ENCODE measurements around the gene UGT1A7. TPM values are rescaled to one million over a fixed set of nuclear protein-coding genes. Genes with fewer than 3 reads are reported as not detected.

UGT1A7 gene
- total RNA-seq, 4 donors from 2014 or later = 4.6 TPM; not detected in 3

DNA sequence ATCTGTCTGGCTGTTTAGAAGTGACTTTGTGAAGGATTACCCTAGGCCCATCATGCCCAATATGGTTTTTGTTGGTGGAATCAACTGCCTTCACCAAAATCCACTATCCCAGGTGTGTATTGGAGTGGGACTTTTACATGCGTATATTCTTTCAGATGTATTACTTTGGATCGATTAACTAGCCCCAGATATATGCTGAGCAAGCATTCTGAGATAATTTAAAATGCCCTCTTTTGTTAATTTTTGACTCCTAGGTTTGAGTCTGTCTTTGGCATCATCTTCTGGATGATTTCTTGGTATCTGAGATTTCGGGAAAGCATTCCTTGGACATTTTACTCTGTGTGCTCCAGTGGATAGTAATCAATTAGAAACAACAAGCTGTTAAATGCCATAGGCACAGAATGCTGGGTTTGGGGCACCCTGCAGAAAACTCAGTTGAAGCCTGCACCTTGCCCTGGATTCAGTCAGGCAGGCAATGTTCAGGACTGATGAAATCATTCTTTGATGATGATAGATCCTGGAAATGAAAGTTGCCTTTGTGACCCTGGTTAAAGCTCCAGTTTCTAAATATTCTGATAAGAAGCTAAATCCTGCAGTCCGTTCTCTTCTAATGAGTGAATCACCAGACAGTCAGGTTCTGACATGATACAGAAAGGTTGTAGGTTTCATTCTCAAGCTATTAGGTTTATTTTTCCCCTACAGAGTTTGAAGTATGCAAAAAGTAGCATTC is 79.5 kb downstream of the UGT1A7 start:
- Histone ChIP-seq H3K4me1 (no peaks in the 10 kb centered on the region), H3K4me3 (no peak overlapping the region), H3K27me3 (peaks cover 19% of the 10 kb centered on the region), H3K36me3 (no peaks in the 10 kb centered on the region), H3K27ac (no peak overlapping the region), H3K9me3 (no peaks in the 10 kb centered on the region)
- TF ChIP-seq, protein P1, sequence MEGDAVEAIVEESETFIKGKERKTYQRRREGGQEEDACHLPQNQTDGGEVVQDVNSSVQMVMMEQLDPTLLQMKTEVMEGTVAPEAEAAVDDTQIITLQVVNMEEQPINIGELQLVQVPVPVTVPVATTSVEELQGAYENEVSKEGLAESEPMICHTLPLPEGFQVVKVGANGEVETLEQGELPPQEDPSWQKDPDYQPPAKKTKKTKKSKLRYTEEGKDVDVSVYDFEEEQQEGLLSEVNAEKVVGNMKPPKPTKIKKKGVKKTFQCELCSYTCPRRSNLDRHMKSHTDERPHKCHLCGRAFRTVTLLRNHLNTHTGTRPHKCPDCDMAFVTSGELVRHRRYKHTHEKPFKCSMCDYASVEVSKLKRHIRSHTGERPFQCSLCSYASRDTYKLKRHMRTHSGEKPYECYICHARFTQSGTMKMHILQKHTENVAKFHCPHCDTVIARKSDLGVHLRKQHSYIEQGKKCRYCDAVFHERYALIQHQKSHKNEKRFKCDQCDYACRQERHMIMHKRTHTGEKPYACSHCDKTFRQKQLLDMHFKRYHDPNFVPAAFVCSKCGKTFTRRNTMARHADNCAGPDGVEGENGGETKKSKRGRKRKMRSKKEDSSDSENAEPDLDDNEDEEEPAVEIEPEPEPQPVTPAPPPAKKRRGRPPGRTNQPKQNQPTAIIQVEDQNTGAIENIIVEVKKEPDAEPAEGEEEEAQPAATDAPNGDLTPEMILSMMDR (IDR thresholded peaks at IDR 0.05) = no peak
- TF ChIP-seq EP300 (IDR thresholded peaks at IDR 0.05) = no peak
- TF ChIP-seq POLR2AphosphoS5 (IDR thresholded peaks at IDR 0.05) = no peak
- TF ChIP-seq POLR2A (IDR thresholded peaks at IDR 0.05) = no peak
- 78 to 84% methylated on average over 4 of the region's 4 CpGs for WGBS, 2 donors (ENCODE audit: low coverage in 1 of 2)
- ATAC-seq = no peak

DNA sequence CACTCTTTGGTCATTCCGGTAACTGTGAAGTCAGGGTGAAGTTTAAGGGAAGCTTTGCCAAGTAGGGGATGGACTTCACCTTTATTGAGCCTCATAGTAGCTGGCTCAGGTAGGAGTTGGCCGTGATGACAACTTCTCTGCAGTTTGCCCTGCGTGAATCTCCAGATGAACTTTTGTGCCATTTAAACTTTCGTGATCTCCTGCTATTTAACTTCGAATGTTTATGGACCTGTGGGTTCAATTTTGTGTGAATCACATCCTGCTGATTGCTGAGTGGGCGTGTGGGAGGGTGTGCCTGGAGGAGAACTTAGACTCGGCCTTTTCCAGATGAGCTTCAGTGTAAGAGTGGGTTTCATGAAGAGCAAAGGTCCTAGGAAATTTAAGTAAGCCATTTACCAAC is 82.6 kb downstream of the UGT1A7 start:
- no peaks in the 10 kb centered on the region for H3K4me1 ChIP-seq
- no peak for ATAC-seq
- H3K27ac ChIP-seq = no peak overlapping the region
- no peaks in the 10 kb centered on the region for H3K36me3 ChIP-seq
- TF ChIP-seq EP300 (IDR thresholded peaks at IDR 0.05) = no peak
- TF ChIP-seq POLR2AphosphoS5 (IDR thresholded peaks at IDR 0.05) = no peak
- TF ChIP-seq, protein P1 (IDR thresholded peaks at IDR 0.05) = no peak
- no peak for TF ChIP-seq POLR2A (IDR thresholded peaks at IDR 0.05)
- H3K4me3 ChIP-seq = no peak overlapping the region
- H3K27me3 ChIP-seq = peaks cover 22% of the 10 kb centered on the region
- no peaks in the 10 kb centered on the region for H3K9me3 ChIP-seq
- 68 to 70% methylated on average over 2 to 7 of the region's 7 CpGs for WGBS, 2 donors (ENCODE audit: low coverage in 1 of 2)

DNA sequence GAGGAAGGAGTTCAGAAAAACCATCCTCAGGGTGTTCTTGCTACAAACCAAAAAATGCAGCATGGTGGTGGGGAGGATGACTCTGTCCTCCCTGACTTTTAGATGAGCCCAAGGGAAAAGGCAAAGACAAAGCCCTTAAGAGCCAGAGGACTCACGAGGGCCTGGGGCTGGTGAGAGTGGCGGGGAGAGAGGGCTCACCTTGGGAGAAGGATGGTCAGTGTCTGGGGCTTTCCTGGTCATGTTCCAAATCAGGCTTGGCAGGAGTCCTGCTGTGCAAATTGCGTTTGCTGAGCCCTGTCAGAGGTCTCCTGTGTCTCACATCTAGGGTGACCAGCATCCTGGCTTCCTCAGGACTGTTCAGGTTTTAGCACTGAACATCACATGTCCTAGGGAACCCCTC is 83.1 kb downstream of the UGT1A7 start:
- Histone ChIP-seq H3K4me3 (no peak overlapping the region), H3K4me1 (no peaks in the 10 kb centered on the region), H3K9me3 (no peaks in the 10 kb centered on the region), H3K36me3 (no peaks in the 10 kb centered on the region), H3K27me3 (peaks cover 22% of the 10 kb centered on the region), H3K27ac (no peak overlapping the region)
- no peak for ATAC-seq
- no peak for TF ChIP-seq EP300 (IDR thresholded peaks at IDR 0.05)
- TF ChIP-seq, protein P1 (IDR thresholded peaks at IDR 0.05) = no peak
- no peak for TF ChIP-seq POLR2A (IDR thresholded peaks at IDR 0.05)
- no peak for TF ChIP-seq POLR2AphosphoS5 (IDR thresholded peaks at IDR 0.05)
- 75% methylated on average over 2 of the region's 3 CpGs; no CpG with 5 or more reads in 1 of the 2 donors for WGBS, 2 donors (ENCODE audit: low coverage in 1 of 2)

DNA sequence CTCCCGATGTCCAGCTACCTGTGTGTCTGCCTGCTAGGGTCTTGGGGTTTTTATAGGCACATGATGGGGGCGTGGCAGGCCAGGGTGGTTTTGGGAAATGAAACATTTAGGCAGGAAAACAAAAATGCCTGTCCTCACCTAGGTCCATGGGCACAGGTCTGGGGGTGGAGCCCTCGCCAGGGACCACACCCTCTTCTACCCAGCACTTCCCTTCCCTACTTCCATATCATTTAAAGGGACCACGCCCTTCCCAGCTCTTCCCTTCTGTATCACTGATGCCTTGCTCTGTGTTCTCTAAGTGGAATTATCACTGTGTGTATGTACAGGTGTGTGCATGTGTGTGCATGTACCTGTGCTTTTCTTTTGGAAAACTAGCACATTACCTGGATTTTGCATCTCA is 84.7 kb downstream of the UGT1A7 start:
- Histone ChIP-seq H3K4me1 (no peaks in the 10 kb centered on the region), H3K9me3 (no peaks in the 10 kb centered on the region), H3K4me3 (no peak overlapping the region), H3K27ac (no peak overlapping the region), H3K36me3 (no peaks in the 10 kb centered on the region), H3K27me3 (peaks cover 22% of the 10 kb centered on the region)
- ATAC-seq = no peak
- WGBS, 2 donors (ENCODE audit: low coverage in 1 of 2) = 35% methylated on average over 2 of the region's 4 CpGs; no CpG with 5 or more reads in 1 of the 2 donors
- TF ChIP-seq EP300 (IDR thresholded peaks at IDR 0.05) = no peak
- TF ChIP-seq POLR2A (IDR thresholded peaks at IDR 0.05) = no peak
- no peak for TF ChIP-seq POLR2AphosphoS5 (IDR thresholded peaks at IDR 0.05)
- TF ChIP-seq, protein P1 (IDR thresholded peaks at IDR 0.05) = no peak

DNA sequence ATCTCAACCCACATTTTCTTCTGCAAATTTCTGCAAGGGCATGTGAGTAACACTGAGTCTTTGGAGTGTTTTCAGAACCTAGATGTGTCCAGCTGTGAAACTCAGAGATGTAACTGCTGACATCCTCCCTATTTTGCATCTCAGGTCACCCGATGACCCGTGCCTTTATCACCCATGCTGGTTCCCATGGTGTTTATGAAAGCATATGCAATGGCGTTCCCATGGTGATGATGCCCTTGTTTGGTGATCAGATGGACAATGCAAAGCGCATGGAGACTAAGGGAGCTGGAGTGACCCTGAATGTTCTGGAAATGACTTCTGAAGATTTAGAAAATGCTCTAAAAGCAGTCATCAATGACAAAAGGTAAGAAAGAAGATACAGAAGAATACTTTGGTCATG is 86.4 kb downstream of the UGT1A7 start:
- Histone ChIP-seq H3K27ac (no peak overlapping the region), H3K9me3 (no peaks in the 10 kb centered on the region), H3K27me3 (peaks cover 22% of the 10 kb centered on the region), H3K36me3 (no peaks in the 10 kb centered on the region), H3K4me3 (no peak overlapping the region), H3K4me1 (no peaks in the 10 kb centered on the region)
- ATAC-seq = no peak
- WGBS, 2 donors (ENCODE audit: low coverage in 1 of 2) = 60 to 84% methylated on average over 2 to 3 of the region's 4 CpGs
- TF ChIP-seq POLR2A (IDR thresholded peaks at IDR 0.05) (no peak), EP300 (IDR thresholded peaks at IDR 0.05) (no peak), POLR2AphosphoS5 (IDR thresholded peaks at IDR 0.05) (no peak)
- TF ChIP-seq, protein P1 (IDR thresholded peaks at IDR 0.05) = no peak
